GM12872 (cell line): Measurements from ENCODE around the gene KAZALD1.

Experiments
- TF ChIP-seq, protein P1 (sequence below): IDR thresholded peaks from 3 replicates; pipeline ENCODE4 v1.5.1; 2011; ENCODE audit warnings: low read depth, mild to moderate bottlenecking, low read length, moderate library complexity; ENCODE audit not compliant: insufficient read depth

KAZALD1 gene

DNA sequence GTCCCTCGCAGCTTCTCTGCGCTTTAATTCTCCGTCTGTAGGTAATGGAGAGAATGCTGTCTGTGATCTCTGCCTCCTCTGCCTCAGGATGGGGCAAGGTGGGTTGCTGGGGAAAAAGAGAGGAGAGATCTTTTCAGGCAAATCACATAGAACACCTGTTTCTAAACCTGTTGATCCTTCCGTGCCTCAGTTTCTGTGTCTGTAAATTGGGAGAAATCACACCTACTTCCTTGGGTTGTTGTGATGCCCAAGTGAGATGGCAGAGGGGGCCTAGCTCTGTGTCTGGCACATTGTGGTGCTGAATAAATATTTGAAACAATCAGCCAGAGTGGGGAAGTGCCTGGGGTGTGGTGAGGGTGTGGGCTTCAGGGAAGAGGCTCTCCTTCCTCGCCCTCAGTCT, 28.8 kb downstream of the KAZALD1 start:
- TF ChIP-seq, protein P1, sequence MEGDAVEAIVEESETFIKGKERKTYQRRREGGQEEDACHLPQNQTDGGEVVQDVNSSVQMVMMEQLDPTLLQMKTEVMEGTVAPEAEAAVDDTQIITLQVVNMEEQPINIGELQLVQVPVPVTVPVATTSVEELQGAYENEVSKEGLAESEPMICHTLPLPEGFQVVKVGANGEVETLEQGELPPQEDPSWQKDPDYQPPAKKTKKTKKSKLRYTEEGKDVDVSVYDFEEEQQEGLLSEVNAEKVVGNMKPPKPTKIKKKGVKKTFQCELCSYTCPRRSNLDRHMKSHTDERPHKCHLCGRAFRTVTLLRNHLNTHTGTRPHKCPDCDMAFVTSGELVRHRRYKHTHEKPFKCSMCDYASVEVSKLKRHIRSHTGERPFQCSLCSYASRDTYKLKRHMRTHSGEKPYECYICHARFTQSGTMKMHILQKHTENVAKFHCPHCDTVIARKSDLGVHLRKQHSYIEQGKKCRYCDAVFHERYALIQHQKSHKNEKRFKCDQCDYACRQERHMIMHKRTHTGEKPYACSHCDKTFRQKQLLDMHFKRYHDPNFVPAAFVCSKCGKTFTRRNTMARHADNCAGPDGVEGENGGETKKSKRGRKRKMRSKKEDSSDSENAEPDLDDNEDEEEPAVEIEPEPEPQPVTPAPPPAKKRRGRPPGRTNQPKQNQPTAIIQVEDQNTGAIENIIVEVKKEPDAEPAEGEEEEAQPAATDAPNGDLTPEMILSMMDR = no peak

DNA sequence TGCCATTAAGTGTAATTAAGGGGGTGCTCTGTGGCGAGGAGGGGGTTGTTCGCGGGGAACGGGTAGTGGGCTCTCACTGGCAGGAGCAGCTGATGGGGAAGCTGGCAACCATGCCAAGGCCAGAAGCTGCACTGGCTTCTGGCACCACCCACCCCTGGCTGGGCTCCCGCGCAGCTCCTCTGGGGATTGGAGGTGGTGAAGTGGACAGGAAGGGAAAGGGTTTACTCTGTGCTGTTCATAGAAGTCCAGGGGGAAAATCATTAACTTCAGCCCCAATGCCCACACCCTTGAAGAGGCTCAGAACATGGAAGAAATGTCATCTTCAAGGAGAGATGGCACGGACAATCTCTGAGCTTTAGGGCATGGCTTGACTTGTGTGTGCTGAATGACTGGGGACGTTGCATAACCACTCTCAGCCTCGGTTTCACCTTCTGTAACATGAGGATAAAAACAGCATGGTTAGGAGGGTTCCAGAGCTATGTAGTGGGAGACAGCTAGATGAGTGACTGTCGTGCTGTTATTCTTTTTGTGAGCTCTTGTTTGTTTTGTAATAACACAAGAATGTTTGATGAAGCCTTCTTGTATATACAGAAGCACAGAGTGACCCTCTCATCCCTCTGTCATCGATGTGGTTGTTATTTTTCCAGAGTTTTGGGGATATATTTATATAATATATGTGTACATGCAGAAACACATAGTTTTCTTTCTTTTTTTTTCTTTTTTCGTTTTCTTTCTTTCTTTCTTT, 29.9 kb downstream of the KAZALD1 start:
- TF ChIP-seq, protein P1 = no peak

DNA sequence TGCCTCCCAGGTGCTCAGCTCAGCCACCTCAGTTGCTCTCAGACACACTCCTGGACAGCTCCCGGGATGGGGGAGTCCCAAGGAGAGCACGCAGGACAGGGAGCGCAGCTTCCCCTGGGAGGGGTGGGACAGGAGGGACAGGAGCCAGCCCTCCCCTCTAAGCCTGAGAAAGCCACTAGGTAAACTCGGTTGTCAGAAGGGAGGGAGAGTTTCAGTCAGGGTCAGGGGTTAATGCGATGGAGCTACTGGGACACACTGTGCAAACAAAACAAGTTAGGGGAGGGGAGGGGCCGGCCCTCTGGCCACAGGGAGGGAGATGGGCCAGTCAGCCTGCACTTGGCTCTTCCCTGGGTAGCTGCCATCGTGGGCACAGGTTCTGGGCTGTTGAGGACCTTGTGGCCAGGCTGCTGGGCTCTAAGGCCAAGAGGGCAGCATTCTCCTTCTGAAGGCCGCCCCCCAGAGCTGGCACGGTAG, 31.1 kb downstream of the KAZALD1 start:
- TF ChIP-seq, protein P1 = no peak

DNA sequence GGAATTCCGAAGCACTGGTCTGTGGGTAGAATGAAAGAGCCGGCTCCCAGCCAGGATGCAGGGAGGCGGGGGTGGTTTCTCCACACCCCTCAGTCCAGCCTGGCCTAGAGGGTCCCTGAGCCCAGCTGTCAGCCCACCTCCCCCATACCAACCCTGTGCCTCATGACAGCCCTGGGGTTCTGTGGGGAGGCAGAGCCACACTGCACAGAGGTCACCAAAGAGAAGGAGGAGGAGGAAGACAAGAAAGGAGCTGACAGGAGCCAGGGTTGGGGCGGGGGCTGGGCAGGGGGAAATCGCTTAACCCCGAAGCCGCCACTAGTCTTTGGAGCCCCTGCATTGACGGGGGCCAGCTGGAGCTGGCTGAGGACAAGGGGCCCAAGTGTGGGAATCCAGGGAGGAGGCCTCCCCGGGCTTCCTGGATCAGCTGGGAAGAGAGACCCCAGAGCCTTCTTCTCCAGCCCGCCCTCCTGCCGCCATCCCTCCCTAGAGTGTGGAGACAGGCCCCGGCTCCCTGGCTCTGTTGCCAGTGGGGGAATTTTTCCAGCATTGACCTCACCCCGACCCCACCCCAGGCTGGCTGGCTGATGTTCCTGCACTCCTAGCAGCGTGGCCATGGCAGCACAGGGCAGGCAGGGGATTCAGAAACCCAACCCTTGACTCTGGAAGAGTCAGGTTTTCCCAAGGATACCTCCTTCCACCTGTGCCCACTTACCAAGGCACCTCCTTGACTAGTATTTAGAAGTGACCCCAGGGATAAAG, 32.5 kb downstream of the KAZALD1 start:
- TF ChIP-seq, protein P1 = no peak

DNA sequence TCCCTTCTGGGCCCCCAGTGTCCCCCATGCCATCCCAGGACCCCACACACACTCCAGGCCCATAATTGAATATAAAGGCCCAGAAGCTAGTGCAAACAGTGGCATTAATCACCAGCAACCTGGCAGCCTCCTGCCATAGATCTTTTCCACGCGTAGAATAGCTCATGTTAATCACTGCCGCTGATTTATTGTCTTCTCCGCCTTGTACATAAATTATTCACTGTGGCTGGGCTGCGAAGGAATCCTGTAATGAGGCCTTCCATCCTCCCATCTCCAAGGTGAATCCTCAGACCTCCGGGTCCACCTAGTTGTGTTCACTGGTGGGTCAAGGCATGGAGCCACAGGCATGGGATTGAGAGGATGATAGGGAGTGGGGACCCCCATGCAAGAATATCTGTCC, 33.2 kb downstream of the KAZALD1 start:
- TF ChIP-seq, protein P1 = no peak

DNA sequence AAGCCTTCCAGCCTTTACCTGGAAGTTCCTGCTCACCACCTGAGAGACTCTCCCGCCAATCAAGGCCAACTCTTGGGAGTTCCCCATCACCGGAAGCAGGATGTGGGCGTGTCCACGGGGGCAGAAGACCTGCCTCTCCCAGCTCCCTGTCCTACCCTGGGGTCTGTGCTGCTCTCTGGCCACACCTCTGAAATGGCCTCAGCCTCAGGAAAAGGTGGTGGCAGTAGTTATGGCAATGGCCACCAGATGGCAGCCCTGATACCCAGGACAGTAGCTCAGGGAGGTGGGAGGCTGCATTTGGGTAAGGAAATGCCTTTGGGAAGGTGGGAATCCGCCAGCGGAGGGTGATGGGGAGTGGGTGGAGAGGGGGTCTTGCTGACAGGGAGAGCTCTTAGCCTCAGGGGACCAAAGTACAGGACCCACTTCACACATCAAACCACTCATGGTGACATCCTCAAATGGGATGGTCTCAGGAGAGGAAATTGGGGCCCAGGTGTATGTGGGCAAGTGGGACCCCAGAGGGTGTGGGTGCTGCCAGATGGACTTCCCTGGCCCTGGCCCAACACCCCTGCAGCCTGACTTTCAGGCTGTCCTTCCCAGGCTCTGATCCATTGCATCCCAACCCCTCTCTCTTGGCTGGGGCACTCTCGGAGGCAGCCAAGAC, 33.9 kb downstream of the KAZALD1 start:
- TF ChIP-seq, protein P1 = peak; percentile 87

DNA sequence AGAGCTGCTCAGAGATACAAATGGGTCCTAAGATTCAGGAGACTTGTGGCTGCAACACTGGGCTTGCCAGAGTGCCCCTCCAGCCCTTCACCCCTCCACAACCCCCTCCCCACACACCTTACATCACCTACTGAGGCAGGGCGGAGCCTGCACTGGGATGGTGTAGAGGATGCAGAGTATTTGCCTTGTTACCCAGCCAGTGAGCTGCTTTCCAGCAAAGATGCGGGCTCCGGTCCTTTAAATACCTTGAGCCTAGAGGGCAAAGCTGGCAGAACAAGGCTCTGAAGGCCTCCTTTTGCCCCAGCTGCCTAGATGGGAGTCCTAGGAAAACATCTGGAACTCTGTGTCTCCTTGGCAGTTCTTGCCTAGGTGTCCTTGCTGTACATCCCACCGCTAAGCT, 34.6 kb downstream of the KAZALD1 start:
- TF ChIP-seq, protein P1 = no peak
